ENCODE measurements around the gene ALDH6A1. TPM values are rescaled to one million over a fixed set of nuclear protein-coding genes. Genes with fewer than 3 reads are reported as not detected.

The ALDH6A1 gene
- total and polyA plus RNA-seq, 2 of the 8 experiments (the other 6 are each of a cell fraction or from before 2014, with no cell fraction given) = 12.1 to 28.7 TPM

- Histone ChIP-seq H3K4me2 (ENCODE audit: insufficient read depth in 1 of 2, low read depth in 2 of 2, low read length in 2 of 2) (no peak overlapping the region), H2BK5ac (ENCODE audit: low read depth, low read length) (no peak overlapping the region), H3K4me1 (replicated peaks in 1 of 4; ENCODE audit: control insufficient read depth in 3 of 4, insufficient read depth in 4 of 4, low read length in 3 of 4) (no peaks in the 10 kb centered on the region), H2BK20ac (ENCODE audit: low read length) (no peak overlapping the region), H3K4me3 (ENCODE audit: extremely low read depth in 1 of 4, insufficient read depth in 2 of 4, low read depth in 3 of 4, low read length in 4 of 4) (no peak overlapping the region), H2BK12ac (ENCODE audit: low read depth, low read length) (no peak overlapping the region), H4K5ac (ENCODE audit: insufficient read length, low read depth, low read length) (no peak overlapping the region), H2AK5ac (ENCODE audit: low read depth, low read length) (no peak overlapping the region), H3K9me3 (ENCODE audit: insufficient read depth in 2 of 2, low read depth in 1 of 2, low read length in 1 of 2) (no peaks in the 10 kb centered on the region), H2AFZ (ENCODE audit: low read length) (no peak overlapping the region), H4K8ac (ENCODE audit: extremely low read depth, insufficient read depth, low read length) (no peak overlapping the region), H3K27ac (ENCODE audit: low read depth, low read length) (no peak overlapping the region), H2BK120ac (replicated peaks; ENCODE audit: low read depth, low read length) (no peak overlapping the region), H4K91ac (replicated peaks; ENCODE audit: insufficient read length, low read length) (no peak overlapping the region), H3K18ac (ENCODE audit: extremely low read depth, low read length) (no peak overlapping the region), H3K4ac (replicated peaks; ENCODE audit: insufficient read length, low read depth, low read length) (no peak overlapping the region), H4K20me1 (replicated peaks in 1 of 2; ENCODE audit: control insufficient read depth in 1 of 2, insufficient read depth in 2 of 2, low read length in 2 of 2) (no peaks in the 10 kb centered on the region), H3K56ac (replicated peaks; ENCODE audit: insufficient read length, low read depth, low read length) (no peak overlapping the region), H3K27me3 (replicated peaks in 1 of 4; ENCODE audit: control insufficient read depth in 3 of 4, extremely low read depth in 1 of 4, insufficient read depth in 3 of 4, low read length in 3 of 4) (no peaks in the 10 kb centered on the region), H2BK15ac (ENCODE audit: low read length) (no peak overlapping the region), H3K9ac (replicated peaks in 1 of 4; ENCODE audit: extremely low read depth in 1 of 4, low read depth in 3 of 4, low read length in 3 of 4) (no peak overlapping the region), H3K79me2 (ENCODE audit: control insufficient read depth in 1 of 2, insufficient read depth in 2 of 2, low read length in 2 of 2) (no peaks in the 10 kb centered on the region), H3K14ac (ENCODE audit: insufficient read length) (no peak overlapping the region), H3K79me1 (ENCODE audit: low read depth, low read length) (no peaks in the 10 kb centered on the region), H3K23me2 (ENCODE audit: low read depth, low read length) (no peaks in the 10 kb centered on the region), H3K23ac (ENCODE audit: insufficient read length) (no peak overlapping the region), H3K36me3 (ENCODE audit: control insufficient read depth in 2 of 4, insufficient read depth in 4 of 4, low read length in 3 of 4) (no peaks in the 10 kb centered on the region)
- FAIRE-seq (no peak), DNase-seq (ENCODE audit: low read depth in 1 of 2, low spot score in 2 of 2) (no peak)
- WGBS, 2 experiments (ENCODE audit: extremely low coverage in 1 of 2, insufficient coverage in 1 of 2, insufficient read length in 1 of 2, insufficient replicate concordance in 2 of 2, low coverage in 1 of 2, low lambda C conversion rate in 2 of 2, missing lambda C conversion rate in 1 of 2) = 83% methylated on average over 3 of the region's 3 CpGs; no CpG with 5 or more reads in 1 of the 2 experiments
- CTCF ChIA-PET (ENCODE audit: partially characterized antibody) = interaction anchor here (0.9 kb wide), 1 partner anchor 10 kb away, joined by 3 read pairs; no protein-coding TSS in a partner anchor
- TF ChIP-seq RBBP5 (IDR thresholded peaks at IDR 0.05; ENCODE audit: borderline replicate concordance, low read depth, low read length) = no peak
- no peak for TF ChIP-seq MAFK (IDR thresholded peaks at IDR 0.05; ENCODE audit: low read depth, low read length)
- TF ChIP-seq SRF (IDR thresholded peaks at IDR 0.05; ENCODE audit: low read depth, low read length) = no peak
- POLR2A ChIA-PET (ENCODE audit: partially characterized antibody) = no interaction called here
Observed at GRCh38 chr14:74049876-74050495, 34.3 kb downstream of the ALDH6A1 start.
